Stimulated activated CD4-positive, alpha-beta T cell treated with anti-CD3 and anti-CD28 coated beads, Interleukin-12 subunit alpha, Interleukin-12 subunit beta, amount 100 ng/mL, for 24 hours (primary cell): ENCODE measurements around the gene TCF20.

Experiments
- DNase-seq, 2 experiments: peaks; one replicate each; pipeline ENCODE4 v3.0.0-alpha.2; 2020; ENCODE audit warnings: low read depth in 2 of 2

The TCF20 gene

DNA sequence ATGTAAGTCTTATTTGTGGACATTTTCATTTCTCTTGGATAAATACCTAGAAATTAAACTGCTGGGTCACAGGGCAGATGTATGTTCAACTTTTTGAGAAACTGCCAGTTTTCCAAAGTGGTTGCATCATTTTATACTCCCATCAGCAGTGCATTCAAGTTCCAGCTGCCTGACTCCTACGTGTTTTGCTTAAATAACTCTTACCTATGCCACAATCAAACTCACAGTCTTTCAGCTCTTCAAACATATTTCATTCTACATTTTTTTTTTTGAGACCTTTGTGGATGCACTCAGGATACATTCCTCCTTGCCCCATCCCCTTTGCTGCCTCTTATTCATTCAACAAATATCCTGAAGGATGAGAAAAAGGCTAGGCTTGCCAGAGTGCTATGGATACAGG, 9.2 kb downstream of the TCF20 start:
- DNase-seq, result no peak

DNA sequence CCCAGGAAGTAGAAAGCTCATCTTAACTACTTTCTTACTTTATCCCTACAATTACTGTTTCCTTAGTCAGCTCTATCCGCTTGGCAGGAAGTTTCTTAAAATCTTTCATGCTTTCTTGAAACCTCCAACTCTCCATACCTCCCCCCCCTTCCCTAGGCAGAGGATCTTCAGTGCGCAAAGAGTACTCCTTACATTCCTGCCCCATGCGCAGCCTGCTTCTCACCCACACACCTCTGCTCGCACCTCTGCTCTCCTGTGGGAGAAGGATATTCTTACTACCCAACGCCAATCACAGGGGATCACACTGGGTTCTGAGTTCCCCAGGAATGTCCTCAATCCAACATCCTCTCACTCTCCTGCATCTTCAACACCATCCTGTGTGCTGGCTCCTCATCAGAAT, 12.3 kb downstream of the TCF20 start:
- DNase-seq, result no peak

- DNase-seq, result no peak
Measured at GRCh38 chr22:42257386-42257785, 13.1 kb downstream of the TCF20 start.

- DNase-seq, result no peak
Measured at GRCh38 chr22:42256930-42257329, 13.5 kb downstream of the TCF20 start.

GRCh38 chr22:42256220-42256619, 14.2 kb downstream of the TCF20 start:
- DNase-seq, result no peak

DNA sequence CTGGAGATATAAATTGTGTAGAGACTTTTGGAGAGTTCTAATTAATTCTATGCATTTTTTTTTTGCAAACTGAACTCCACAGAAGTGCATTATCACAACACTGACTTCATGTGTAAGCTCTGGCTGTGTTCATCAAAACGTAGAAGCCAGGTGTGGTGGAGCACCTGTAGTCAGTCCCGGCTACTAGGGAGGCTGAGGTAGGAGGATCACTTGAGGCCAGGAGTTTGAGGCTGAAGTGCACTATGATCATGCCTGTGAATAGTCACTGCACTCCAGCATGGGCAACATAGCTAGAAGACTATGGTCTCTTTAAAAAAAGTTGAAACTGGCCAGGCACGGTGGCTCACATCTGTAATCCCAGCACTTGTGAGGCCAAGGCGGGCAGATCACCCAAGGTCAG, 20.6 kb downstream of the TCF20 start:
- DNase-seq, result no peak

DNA sequence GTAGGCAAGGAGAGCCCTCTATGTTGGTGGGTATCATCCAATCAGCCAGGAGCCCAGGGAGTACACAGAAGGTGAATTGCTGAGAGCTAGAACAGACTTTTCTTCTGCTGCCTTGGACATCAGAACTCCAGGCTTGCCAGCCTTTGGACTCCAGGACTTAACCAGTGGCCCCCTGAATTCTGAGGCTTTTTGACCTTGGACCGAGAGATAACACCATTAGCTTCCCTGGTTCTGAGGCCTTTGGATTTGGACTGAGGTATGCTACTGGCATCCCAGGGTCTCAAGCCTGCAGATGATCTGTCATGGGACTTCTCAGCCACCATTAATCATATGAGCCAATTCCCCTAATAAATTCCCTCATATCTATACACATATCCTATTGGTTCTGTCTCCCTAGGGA, 21.5 kb downstream of the TCF20 start:
- no peak for DNase-seq

- no peak for DNase-seq
Measured at GRCh38 chr22:42247596-42247995, 22.9 kb downstream of the TCF20 start.

DNA sequence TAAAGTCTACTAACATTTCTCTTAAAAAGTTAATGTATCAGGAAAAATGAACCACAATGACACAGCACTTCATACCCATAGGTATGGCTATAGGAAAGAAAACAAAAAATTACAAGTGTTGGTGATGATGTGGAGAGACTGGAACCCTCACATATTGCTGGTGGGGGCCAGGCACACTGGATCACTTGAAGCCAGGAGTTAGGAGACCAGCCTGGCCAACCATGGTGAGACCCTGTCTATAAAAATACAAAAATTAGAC, 26.7 kb downstream of the TCF20 start:
- no peak for DNase-seq

DNA sequence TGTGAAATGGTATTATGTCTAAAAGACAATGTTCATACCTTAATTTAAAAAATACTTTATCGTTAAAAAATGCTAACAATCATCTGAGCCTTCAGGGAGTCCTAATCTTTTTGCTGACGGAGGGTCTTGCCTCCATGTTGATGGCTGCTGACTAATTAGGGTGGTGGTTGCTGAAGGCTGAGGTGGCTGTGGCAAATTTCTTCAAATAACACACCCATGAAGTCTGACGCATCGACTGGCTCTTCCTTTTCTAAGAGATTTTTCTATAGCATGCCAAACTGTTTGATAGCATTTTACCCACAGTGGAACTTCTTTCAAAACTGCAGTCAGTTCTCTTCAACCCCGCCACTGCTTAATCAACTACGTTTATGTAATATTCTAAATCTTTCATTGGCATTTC, 33.6 kb downstream of the TCF20 start:
- no peak for DNase-seq

GRCh38 chr22:42236268-42236667, 34.2 kb downstream of the TCF20 start:
- DNase-seq, result no peak

DNA sequence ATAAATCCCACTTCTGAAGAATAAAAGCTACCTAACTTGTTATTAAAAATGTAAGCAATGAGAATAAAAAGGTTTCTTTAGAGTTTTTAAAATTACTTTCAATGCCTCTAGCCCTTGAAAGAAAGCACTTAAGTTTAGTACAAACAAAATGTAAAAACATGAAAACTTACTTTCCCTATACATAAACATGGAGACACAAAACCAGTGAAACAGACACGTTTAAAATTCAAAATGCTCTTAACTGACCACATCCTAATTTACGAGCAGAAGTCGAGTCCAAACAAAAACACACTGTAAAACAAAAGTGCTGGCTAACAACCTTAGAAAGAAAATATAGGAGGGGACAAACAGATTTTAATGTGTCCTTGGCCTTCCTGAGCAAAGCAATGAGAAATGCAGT, 36.6 kb downstream of the TCF20 start:
- no peak for DNase-seq

DNA sequence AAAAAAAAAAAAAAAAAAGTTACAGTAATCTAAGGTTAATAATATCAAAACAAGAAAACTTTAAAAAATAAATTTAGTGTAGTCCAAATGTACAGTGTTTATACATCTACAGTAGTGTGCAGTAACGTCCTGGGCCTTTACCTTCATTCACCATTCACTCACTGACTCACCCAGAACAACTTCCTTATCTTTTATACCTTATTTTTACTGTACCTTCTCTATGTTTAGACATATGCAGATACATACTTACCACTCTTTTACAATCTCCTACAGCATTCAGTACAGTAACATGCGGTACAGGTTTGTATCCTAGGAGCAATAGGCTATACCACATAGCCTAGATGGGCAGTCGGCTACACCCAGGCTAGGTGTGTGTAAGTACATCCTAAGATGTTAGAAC, 38.5 kb downstream of the TCF20 start:
- no peak for DNase-seq

DNA sequence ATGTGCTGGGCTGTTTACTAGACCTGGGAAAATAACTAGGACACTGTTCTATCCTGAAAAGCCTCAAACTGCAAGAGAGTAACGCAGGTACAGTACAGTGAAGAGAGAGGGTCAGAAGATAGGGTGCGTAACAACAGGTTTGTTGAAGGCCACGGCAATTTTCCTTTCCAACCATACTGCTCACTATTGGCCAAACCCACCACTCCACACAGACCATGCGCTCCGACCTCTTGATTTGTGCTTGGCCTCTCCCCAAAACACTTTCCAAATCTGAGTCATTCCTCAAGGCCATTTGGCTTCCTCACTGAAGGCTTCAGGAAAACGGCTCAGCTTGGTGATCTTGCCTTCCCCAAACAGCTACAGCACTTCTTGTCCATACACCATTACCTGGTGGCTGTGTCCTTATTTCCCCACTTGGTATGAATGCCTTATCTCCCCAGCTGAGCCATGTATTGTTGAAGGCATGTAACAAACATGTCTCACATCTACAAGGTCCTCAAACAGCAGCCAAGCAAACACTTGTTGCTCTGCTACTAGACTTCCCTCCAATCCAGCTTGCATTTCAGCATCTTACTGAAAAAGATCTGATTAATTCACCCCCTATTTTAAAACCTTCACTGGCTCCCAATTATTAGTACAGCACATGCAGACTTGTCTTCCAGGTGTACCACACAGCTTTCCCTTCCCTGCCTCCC, 40.9 kb downstream of the TCF20 start:
- no peak for DNase-seq

DNA sequence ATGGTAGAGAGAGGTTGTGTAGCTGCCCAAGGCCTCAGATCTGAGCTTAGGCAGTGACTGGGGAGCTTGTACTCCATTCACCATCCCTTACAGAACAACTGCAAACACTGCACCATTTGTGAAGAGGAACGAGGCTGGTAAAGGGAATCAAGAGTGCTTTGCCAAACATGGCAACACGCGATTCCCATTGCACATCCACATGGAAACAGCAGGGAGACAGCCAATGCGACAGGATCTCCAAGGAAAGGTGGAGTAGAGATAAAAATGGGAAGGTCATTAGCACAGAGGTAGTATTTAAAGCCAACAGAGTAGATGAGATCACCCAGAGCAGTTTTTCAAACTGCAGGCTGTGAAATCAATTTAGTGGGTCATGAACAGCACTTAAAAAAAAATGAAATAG, 42.0 kb downstream of the TCF20 start:
- DNase-seq, result no peak

DNA sequence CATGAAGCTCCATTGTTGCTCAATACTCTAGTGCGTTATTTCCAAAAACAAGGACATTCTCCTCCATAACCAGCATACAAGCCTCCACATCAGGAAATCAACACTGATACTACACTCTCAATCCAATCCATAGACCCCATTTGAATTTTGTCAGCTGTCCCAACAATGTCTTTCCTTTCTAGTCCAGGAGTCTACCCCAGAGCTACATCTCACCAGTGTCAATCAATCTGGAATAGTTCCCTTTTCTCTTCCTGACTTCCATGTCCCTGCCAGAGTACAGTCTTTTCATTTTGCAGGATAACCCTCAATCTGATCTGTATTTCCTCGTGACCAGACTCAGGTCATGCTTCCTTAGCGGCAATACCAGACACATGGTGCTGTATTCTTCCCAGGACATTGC, 43.0 kb downstream of the TCF20 start:
- no peak for DNase-seq

DNA sequence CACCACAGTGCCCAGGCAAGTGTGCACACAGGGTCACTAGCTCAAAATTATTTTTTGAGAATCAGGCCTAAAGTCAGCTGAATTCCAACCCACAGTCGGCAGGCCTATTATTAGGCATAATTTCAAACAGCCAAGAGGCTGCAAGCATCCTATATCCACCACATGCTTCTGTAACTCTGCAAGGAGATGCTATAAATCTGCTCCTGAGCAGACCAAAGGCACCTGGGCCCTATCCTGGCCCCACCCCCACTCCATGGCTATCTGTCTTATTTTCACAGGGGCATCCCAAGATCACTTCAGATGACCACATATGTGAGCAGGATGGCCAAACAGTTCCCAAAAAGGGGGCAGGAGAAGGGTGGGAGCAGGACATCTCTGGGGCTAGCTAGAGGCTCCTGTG, 44.6 kb downstream of the TCF20 start:
- no peak for DNase-seq

- no peak for DNase-seq
Measured at GRCh38 chr22:42222140-42222539, 48.3 kb downstream of the TCF20 start.
